ENCODE measurements around the gene CDK16.
A peak's percentile ranks its signal among the peaks of the same experiment; 100 is the strongest.

CDK16 gene

GRCh38 chrX:47218280-47218919 lies at the start of gene CDK16:
TSS of gene CDK16 (plus strand) at chrX:47218681. CDS start at chrX:47223558, 4,877 bp downstream.
- peak; percentile 74 for DNase-seq (ENCODE audit: low spot score)

- DNase-seq (ENCODE audit: low spot score), result no peak
These were observed 49.2 kb upstream of the CDK16 start for GRCh38 chrX:47169273-47169672.

- no peak for DNase-seq (ENCODE audit: low spot score)
These were observed 48.6 kb upstream of the CDK16 start for GRCh38 chrX:47169726-47170515.

- no peak for DNase-seq (ENCODE audit: low spot score)
These were observed 47.4 kb upstream of the CDK16 start for GRCh38 chrX:47170861-47171692.

- DNase-seq (ENCODE audit: low spot score), result no peak
These were observed 46.5 kb upstream of the CDK16 start for GRCh38 chrX:47171996-47172395.

- no peak for DNase-seq (ENCODE audit: low spot score)
These were observed 45.9 kb upstream of the CDK16 start for GRCh38 chrX:47172549-47172948.

GRCh38 chrX:47172971-47173792 lies 45.3 kb upstream of the CDK16 start:
- DNase-seq (ENCODE audit: low spot score), result no peak

- no peak for DNase-seq (ENCODE audit: low spot score)
These were observed 44.1 kb upstream of the CDK16 start for GRCh38 chrX:47174376-47174775.

- no peak for DNase-seq (ENCODE audit: low spot score)
These were observed 43.5 kb upstream of the CDK16 start for GRCh38 chrX:47174846-47175587.

- DNase-seq (ENCODE audit: low spot score), result no peak
These were observed 42.9 kb upstream of the CDK16 start for GRCh38 chrX:47175588-47175980.

- DNase-seq (ENCODE audit: low spot score), result no peak
These were observed 42.3 kb upstream of the CDK16 start for GRCh38 chrX:47176101-47176740.

- DNase-seq (ENCODE audit: low spot score), result no peak
These were observed 41.4 kb upstream of the CDK16 start for GRCh38 chrX:47177079-47177478.

GRCh38 chrX:47178337-47178736 lies 40.1 kb upstream of the CDK16 start:
- no peak for DNase-seq (ENCODE audit: low spot score)

GRCh38 chrX:47179221-47179927 lies 39.1 kb upstream of the CDK16 start:
- DNase-seq (ENCODE audit: low spot score), result peak; percentile 74

GRCh38 chrX:47179928-47180255 lies 38.6 kb upstream of the CDK16 start:
- no peak for DNase-seq (ENCODE audit: low spot score)

GRCh38 chrX:47180346-47180745 lies 38.1 kb upstream of the CDK16 start:
- no peak for DNase-seq (ENCODE audit: low spot score)

- no peak for DNase-seq (ENCODE audit: low spot score)
These were observed 37.2 kb upstream of the CDK16 start for GRCh38 chrX:47181301-47181700.

GRCh38 chrX:47182106-47182700 lies 36.3 kb upstream of the CDK16 start:
- no peak for DNase-seq (ENCODE audit: low spot score)

- no peak for DNase-seq (ENCODE audit: low spot score)
These were observed 34.0 kb upstream of the CDK16 start for GRCh38 chrX:47184486-47184885.

GRCh38 chrX:47185241-47185640 lies 33.2 kb upstream of the CDK16 start:
- DNase-seq (ENCODE audit: low spot score), result no peak
